Transverse colon (tissue), 4 donors: ENCODE results near the gene TANK. TPM values are rescaled to one million over a fixed set of nuclear protein-coding genes. Genes with fewer than 3 reads are reported as not detected.

ENCODE experiments used
- DNase-seq: peaks from one replicate; pipeline ENCODE4 v3.0.0-alpha.2; 2019
- H3K27ac ChIP-seq, 4 donors: fragments of 200-600 bp; sonication (generic); 2 replicates each; pipeline ENCODE4 v1.5.1; 2016 to 2018; ENCODE audit warnings: inconsistent platforms in 4 of 4
- H3K27me3 ChIP-seq: fragments of 200-600 bp; sonication (generic); 2 replicates; pipeline ENCODE4 v1.5.1; 2017; ENCODE audit warnings: inconsistent platforms
- H3K36me3 ChIP-seq, 4 donors: fragments of 200-600 bp; sonication (generic); 2 replicates each; pipeline ENCODE4 v1.5.1; 2017 to 2019; ENCODE audit warnings: inconsistent platforms in 4 of 4
- H3K4me1 ChIP-seq, 4 donors: fragments of 200-600 bp; sonication (generic); 2 replicates each; pipeline ENCODE4 v1.5.1; 2017 to 2020; ENCODE audit warnings: inconsistent platforms in 4 of 4
- H3K4me3 ChIP-seq, 4 donors: fragments of 200-600 bp; sonication (generic); 1 replicate in 1 of 4; 2 replicates in 3 of 4; pipeline versions ENCODE4 v1.5.1 to v1.6.1; 2017 to 2019; ENCODE audit warnings: inconsistent platforms in 4 of 4
- H3K9me3 ChIP-seq, 2 donors: fragments of 200-600 bp; sonication (generic); 2 replicates each; pipeline ENCODE4 v1.5.1; 2017 to 2019; ENCODE audit warnings: inconsistent platforms in 2 of 2
- CTCF ChIP-seq, 5 experiments: fragments of 200-600 bp in 3 of 5; fragments of 450-650 bp in 2 of 5; sonication (generic) in 3 of 5; IDR thresholded peaks; 1 replicate in 2 of 5; 2 replicates in 3 of 5; pipeline ENCODE4 v1.5.1; 2016 to 2017; ENCODE audit warnings: antibody characterized with exemption in 5 of 5, inconsistent platforms in 3 of 5, mild to moderate bottlenecking in 2 of 5, moderate library complexity in 1 of 5
- EP300 ChIP-seq: sonication (generic); formaldehyde crosslinking; IDR thresholded peaks from one replicate; pipeline ENCODE4 v1.6.1; 2017; ENCODE audit warnings: antibody characterized with exemption, low read depth
- POLR2A ChIP-seq: fragments of 450-650 bp; IDR thresholded peaks from one replicate; pipeline ENCODE4 v1.6.1; 2016; ENCODE audit warnings: antibody characterized with exemption, mild to moderate bottlenecking, moderate library complexity
- POLR2AphosphoS5 ChIP-seq, 3 donors: sonication (generic); formaldehyde crosslinking; IDR thresholded peaks; one replicate each; pipeline ENCODE4 v1.6.1; 2016; ENCODE audit warnings: antibody characterized with exemption in 3 of 3
- WGBS, 2 donors: methylation state at CpG; one replicate each; pipeline ENCODE4 v1.1.5; 2018; ENCODE audit warnings: low coverage in 1 of 2; 5-methylcytosine and 5-hydroxymethylcytosine counted together
- in situ Hi-C, 4 donors: fragments of 200-750 bp; cut with MboI; loops; one replicate each; pipeline versions ENCODE4 v1.15.0 to v1.15.1; 2017; ENCODE audit warnings: low sequenced_read_pairs in 3 of 4, low pct_ligation_motif_present in 1 of 4, low pct_unique_long_range_greater_than_20kb in 1 of 4
- intact Hi-C: fragments of 100-400 bp; cut with DNase I; formaldehyde crosslinking; loops from one replicate; pipeline ENCODE4 v1.15.1; 2023; ENCODE audit warnings: low total_unique reads
- total RNA-seq, 4 donors: library from RNA; depleted of rRNA; stranded (reverse); fragments of >200 nt; gene quantifications; one replicate each; pipeline ENCODE4 v1.1.0, GENCODE V29; 2016

The TANK gene
- total RNA-seq, 4 donors from 2014 or later = 35.0 to 107 (median 58.0) TPM

GRCh38 chr2:161283926-161284325 is 123.7 kb downstream of the TANK start:
- in situ Hi-C loops (no loop called here), intact Hi-C loops (no loop called here)
- Histone ChIP-seq H3K27me3 (no peaks in the 10 kb centered on the region), H3K4me3 (no peak overlapping the region), H3K4me1 (no peaks in the 10 kb centered on the region), H3K36me3 (no peaks in the 10 kb centered on the region), H3K27ac (no peak overlapping the region), H3K9me3 (no peaks in the 10 kb centered on the region)
- WGBS, 2 donors = 71 to 83% methylated on average over 1 of the region's 1 CpG
- no peak for DNase-seq
- TF ChIP-seq POLR2AphosphoS5 (IDR thresholded peaks at IDR 0.05) (no peak), POLR2A (no peak), CTCF (IDR thresholded peaks at IDR 0.05) (no peak), EP300 (no peak)

Other genes with a start within 250 kb of the TANK start
- gene PSMD14, start 148.0 kb downstream of the TANK start, total RNA-seq = 10 to 100 TPM in 3 of 4 donors, 1 to 10 TPM in 1; 5.2 to 30.1 (median 22.6) TPM